GM21515 (cell line): Measurements from ENCODE around the gene MED17.
"Not testable (repeated sequence)": the region's sequence is repeated elsewhere in the genome, so short reads cannot be mapped to it uniquely, and the experiment has no call there.

Source experiments
- ATAC-seq: cut with Tn5 transposase; IDR thresholded peaks from one replicate; pipeline ENCODE4 v1.9.1; 2021; ENCODE audit not compliant: unreplicated experiment

Gene MED17

GRCh38 chr11:93784145-93784934 is at the start of gene MED17:
Gene MED17 (plus strand): TSS chr11:93784282. CDS start chr11:93784514, 232 bp downstream.
- peak; percentile 96 for ATAC-seq

- no peak for ATAC-seq
Measured at GRCh38 chr11:93734427-93735222, 49.5 kb upstream of the MED17 start.

GRCh38 chr11:93735627-93736026 is 48.5 kb upstream of the MED17 start:
- ATAC-seq: no peak

GRCh38 chr11:93736129-93736528 is 48.0 kb upstream of the MED17 start:
- ATAC-seq: no peak

GRCh38 chr11:93737904-93738612 is 46.0 kb upstream of the MED17 start:
- ATAC-seq: no peak

- ATAC-seq: no peak
Measured at GRCh38 chr11:93738647-93739081, 45.4 kb upstream of the MED17 start.

- ATAC-seq: no peak
Measured at GRCh38 chr11:93740031-93740729, 43.9 kb upstream of the MED17 start.

- ATAC-seq: peak; percentile 31
Measured at GRCh38 chr11:93740730-93741093, 43.4 kb upstream of the MED17 start.

- peak; percentile 86 for ATAC-seq
Measured at GRCh38 chr11:93741094-93741881, 42.8 kb upstream of the MED17 start, which contains the start of the genes C11orf54 and TAF1D. Gene C11orf54 (plus strand): TSS chr11:93741672. CDS start chr11:93747394, 5,722 bp downstream. Gene TAF1D (minus strand): TSS chr11:93741495. CDS start chr11:93739304, 2,191 bp downstream.

GRCh38 chr11:93741882-93742226 is 42.2 kb upstream of the MED17 start:
- ATAC-seq: peak; percentile 6

GRCh38 chr11:93743291-93743690 is 40.8 kb upstream of the MED17 start:
- no peak for ATAC-seq

GRCh38 chr11:93744669-93745004 is 39.4 kb upstream of the MED17 start:
- no peak for ATAC-seq

GRCh38 chr11:93745005-93745755 is 38.9 kb upstream of the MED17 start:
- ATAC-seq: not testable (repeated sequence)

- no peak for ATAC-seq
Measured at GRCh38 chr11:93746101-93746500, 38.0 kb upstream of the MED17 start.

- ATAC-seq: peak; percentile 63
Measured at GRCh38 chr11:93747122-93747521, 37.0 kb upstream of the MED17 start.

- ATAC-seq: no peak
Measured at GRCh38 chr11:93751001-93751400, 33.1 kb upstream of the MED17 start.

- ATAC-seq: no peak
Measured at GRCh38 chr11:93753241-93753640, 30.8 kb upstream of the MED17 start.

- peak; percentile 58 for ATAC-seq
Measured at GRCh38 chr11:93756748-93757147, 27.3 kb upstream of the MED17 start.

GRCh38 chr11:93757301-93757700 is 26.8 kb upstream of the MED17 start:
- ATAC-seq: no peak
